ENCODE results near the gene NPRL2.

The NPRL2 gene

GRCh38 chr3:50302095-50303012 lies 48.2 kb downstream of the NPRL2 start:
- H3K9me2 ChIP-seq (ENCODE audit: low read depth, low read length) = no peaks in the 10 kb centered on the region
- H3K9ac ChIP-seq (ENCODE audit: low read length) = no peak overlapping the region
- H3K79me2 ChIP-seq (ENCODE audit: insufficient read depth, low read length) = no peaks in the 10 kb centered on the region
- TF ChIP-seq EZH2 (IDR thresholded peaks at IDR 0.05; ENCODE audit: borderline replicate concordance, low read length) = no peak
- TF ChIP-seq, protein P1, sequence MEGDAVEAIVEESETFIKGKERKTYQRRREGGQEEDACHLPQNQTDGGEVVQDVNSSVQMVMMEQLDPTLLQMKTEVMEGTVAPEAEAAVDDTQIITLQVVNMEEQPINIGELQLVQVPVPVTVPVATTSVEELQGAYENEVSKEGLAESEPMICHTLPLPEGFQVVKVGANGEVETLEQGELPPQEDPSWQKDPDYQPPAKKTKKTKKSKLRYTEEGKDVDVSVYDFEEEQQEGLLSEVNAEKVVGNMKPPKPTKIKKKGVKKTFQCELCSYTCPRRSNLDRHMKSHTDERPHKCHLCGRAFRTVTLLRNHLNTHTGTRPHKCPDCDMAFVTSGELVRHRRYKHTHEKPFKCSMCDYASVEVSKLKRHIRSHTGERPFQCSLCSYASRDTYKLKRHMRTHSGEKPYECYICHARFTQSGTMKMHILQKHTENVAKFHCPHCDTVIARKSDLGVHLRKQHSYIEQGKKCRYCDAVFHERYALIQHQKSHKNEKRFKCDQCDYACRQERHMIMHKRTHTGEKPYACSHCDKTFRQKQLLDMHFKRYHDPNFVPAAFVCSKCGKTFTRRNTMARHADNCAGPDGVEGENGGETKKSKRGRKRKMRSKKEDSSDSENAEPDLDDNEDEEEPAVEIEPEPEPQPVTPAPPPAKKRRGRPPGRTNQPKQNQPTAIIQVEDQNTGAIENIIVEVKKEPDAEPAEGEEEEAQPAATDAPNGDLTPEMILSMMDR (IDR thresholded peaks at IDR 0.05; ENCODE audit: low read length) = no peak
- no peaks in the 10 kb centered on the region for H3K27me3 ChIP-seq (ENCODE audit: insufficient read depth, low read length)
- H3K9me3 ChIP-seq (ENCODE audit: low read length) = no peaks in the 10 kb centered on the region
- no peak overlapping the region for H3K27ac ChIP-seq (ENCODE audit: low read depth, low read length, poor library complexity, severe bottlenecking)
- no peak overlapping the region for H2AFZ ChIP-seq (ENCODE audit: low read length)
- H3F3A ChIP-seq (ENCODE audit: insufficient read depth, low read length) = no peaks in the 10 kb centered on the region
- H3K4me1 ChIP-seq (ENCODE audit: insufficient read depth, low read length, severe bottlenecking) = peaks cover 21% of the 10 kb centered on the region
- no peak overlapping the region for H3K4me2 ChIP-seq (ENCODE audit: low read length)
- no peaks in the 10 kb centered on the region for H4K20me1 ChIP-seq (ENCODE audit: insufficient read depth, low read length)
- H3K36me3 ChIP-seq (ENCODE audit: insufficient read depth, low read length) = no peaks in the 10 kb centered on the region; the same call in 1 of the 2 replicates
- H3K4me3 ChIP-seq (ENCODE audit: low read depth, low read length, poor library complexity, severe bottlenecking) = no peak overlapping the region

- Histone ChIP-seq H3K9me2 (ENCODE audit: low read depth, low read length) (no peaks in the 10 kb centered on the region), H3K27me3 (ENCODE audit: insufficient read depth, low read length) (no peaks in the 10 kb centered on the region), H3K9me3 (ENCODE audit: low read length) (no peaks in the 10 kb centered on the region), H3K9ac (ENCODE audit: low read length) (peak overlapping the region; percentile 79; the same call in 1 of the 2 replicates), H3K79me2 (ENCODE audit: insufficient read depth, low read length) (no peaks in the 10 kb centered on the region), H3K27ac (ENCODE audit: low read depth, low read length, poor library complexity, severe bottlenecking) (peak overlapping the region; percentile 67), H3F3A (ENCODE audit: insufficient read depth, low read length) (no peaks in the 10 kb centered on the region), H3K4me1 (ENCODE audit: insufficient read depth, low read length, severe bottlenecking) (peaks cover 21% of the 10 kb centered on the region), H3K36me3 (ENCODE audit: insufficient read depth, low read length) (no peaks in the 10 kb centered on the region; the same call in 1 of the 2 replicates), H3K4me2 (ENCODE audit: low read length) (peak overlapping the region; percentile 91), H2AFZ (ENCODE audit: low read length) (no peak overlapping the region), H3K4me3 (ENCODE audit: low read depth, low read length, poor library complexity, severe bottlenecking) (peak overlapping the region; percentile 93), H4K20me1 (ENCODE audit: insufficient read depth, low read length) (no peaks in the 10 kb centered on the region)
- no peak for TF ChIP-seq EZH2 (IDR thresholded peaks at IDR 0.05; ENCODE audit: borderline replicate concordance, low read length)
- TF ChIP-seq, protein P1 (IDR thresholded peaks at IDR 0.05; ENCODE audit: low read length) = no peak
These were observed 49.8 kb downstream of the NPRL2 start for GRCh38 chr3:50300681-50301254.

DNA sequence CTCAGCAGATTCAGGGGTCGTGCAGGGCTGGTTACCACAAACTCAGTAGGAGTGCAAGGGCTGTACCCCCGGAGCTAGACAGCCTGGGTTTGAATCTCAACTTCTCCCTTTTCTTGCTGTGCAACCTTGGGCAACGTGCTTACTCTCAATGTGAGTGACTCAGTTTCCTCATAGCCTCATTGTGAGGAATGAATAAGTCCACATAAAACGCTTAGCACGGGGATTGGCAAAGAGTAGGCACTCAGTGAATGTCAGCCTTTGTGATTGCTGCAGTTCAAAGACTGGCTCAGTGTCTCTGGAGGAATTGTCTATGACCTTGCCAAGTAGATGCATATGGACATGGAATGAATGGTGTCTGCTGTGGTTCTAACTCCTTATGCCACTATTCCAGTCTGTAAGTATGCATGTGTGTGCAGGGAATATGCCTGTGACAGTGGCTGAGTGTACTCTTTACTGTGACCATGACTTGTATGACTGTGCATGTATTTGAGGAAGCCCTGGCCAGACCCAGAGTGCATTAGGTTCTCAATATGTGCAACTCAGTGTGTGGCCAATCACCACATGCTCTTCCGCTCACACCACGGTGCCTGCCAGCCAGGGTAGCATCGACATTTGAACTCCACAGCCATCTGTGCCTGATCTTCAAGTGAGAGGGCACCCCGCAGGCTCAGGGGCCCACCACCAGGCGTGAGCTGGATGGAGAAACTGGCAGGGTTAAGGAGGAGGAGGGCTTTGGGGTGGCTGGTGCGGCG lies 50.5 kb downstream of the NPRL2 start:
- TF ChIP-seq, protein P1 (IDR thresholded peaks at IDR 0.05; ENCODE audit: low read length) = no peak
- no peak for TF ChIP-seq EZH2 (IDR thresholded peaks at IDR 0.05; ENCODE audit: borderline replicate concordance, low read length)
- Histone ChIP-seq H3K36me3 (ENCODE audit: insufficient read depth, low read length) (no peaks in the 10 kb centered on the region), H3K9me2 (ENCODE audit: low read depth, low read length) (no peaks in the 10 kb centered on the region), H3K4me3 (ENCODE audit: low read depth, low read length, poor library complexity, severe bottlenecking) (peak overlapping the region; percentile 93), H3K27ac (ENCODE audit: low read depth, low read length, poor library complexity, severe bottlenecking) (peak overlapping the region; percentile 67), H3K9ac (ENCODE audit: low read length) (peak overlapping the region; percentile 79), H3K4me1 (ENCODE audit: insufficient read depth, low read length, severe bottlenecking) (peaks cover 21% of the 10 kb centered on the region), H4K20me1 (ENCODE audit: insufficient read depth, low read length) (no peaks in the 10 kb centered on the region), H3K27me3 (ENCODE audit: insufficient read depth, low read length) (no peaks in the 10 kb centered on the region), H3K4me2 (ENCODE audit: low read length) (peak overlapping the region; percentile 91), H3F3A (ENCODE audit: insufficient read depth, low read length) (no peaks in the 10 kb centered on the region), H3K9me3 (ENCODE audit: low read length) (no peaks in the 10 kb centered on the region), H2AFZ (ENCODE audit: low read length) (no peak overlapping the region), H3K79me2 (ENCODE audit: insufficient read depth, low read length) (no peaks in the 10 kb centered on the region)

Data from OCI-LY1 (cell line).